GM13977 (cell line): ENCODE results near the gene MLST8.

ENCODE experiments used
- DNase-seq: peaks from one replicate; pipeline ENCODE4 v3.0.0; 2012; ENCODE audit warnings: low spot score
- in situ Hi-C: fragments of 300-500 bp; cut with MboI; formaldehyde crosslinking; loops from one replicate; pipeline ENCODE4 v1.12.0; 2022; ENCODE audit warnings: low sequenced_read_pairs, low pct_unique_long_range_greater_than_20kb, mixed read lengths, inconsistent platforms; ENCODE audit not compliant: unreplicated experiment
- TF ChIP-seq, protein P1 (sequence below): IDR thresholded peaks from 2 replicates; pipeline ENCODE4 v1.5.1; 2012; ENCODE audit warnings: mild to moderate bottlenecking, control low read depth; ENCODE audit not compliant: insufficient read depth; ENCODE audit errors: extremely low read depth, missing control alignments

MLST8 gene

DNA sequence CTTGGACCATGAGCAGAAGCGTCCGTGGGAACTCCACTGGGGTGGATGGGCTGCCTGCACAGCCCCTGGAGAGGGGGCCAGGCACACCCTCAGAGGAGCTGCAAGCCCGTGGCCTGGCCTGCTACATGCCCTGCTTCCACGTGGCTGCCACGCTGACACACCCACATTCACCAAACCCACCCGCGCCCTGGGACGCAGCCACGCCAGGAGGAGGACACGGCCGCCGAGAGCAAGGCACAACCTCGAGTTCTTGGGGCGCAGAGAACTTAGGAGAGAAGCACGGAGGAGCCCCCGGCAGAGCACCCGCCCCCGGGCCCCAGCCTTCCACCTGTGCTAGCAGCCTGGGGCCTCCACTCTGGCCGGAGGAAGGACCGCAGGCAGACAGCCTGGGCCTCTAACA lies 27.7 kb upstream of the MLST8 start:
- in situ Hi-C loops, result no loop called here
- DNase-seq, result no peak
- TF ChIP-seq, protein P1, sequence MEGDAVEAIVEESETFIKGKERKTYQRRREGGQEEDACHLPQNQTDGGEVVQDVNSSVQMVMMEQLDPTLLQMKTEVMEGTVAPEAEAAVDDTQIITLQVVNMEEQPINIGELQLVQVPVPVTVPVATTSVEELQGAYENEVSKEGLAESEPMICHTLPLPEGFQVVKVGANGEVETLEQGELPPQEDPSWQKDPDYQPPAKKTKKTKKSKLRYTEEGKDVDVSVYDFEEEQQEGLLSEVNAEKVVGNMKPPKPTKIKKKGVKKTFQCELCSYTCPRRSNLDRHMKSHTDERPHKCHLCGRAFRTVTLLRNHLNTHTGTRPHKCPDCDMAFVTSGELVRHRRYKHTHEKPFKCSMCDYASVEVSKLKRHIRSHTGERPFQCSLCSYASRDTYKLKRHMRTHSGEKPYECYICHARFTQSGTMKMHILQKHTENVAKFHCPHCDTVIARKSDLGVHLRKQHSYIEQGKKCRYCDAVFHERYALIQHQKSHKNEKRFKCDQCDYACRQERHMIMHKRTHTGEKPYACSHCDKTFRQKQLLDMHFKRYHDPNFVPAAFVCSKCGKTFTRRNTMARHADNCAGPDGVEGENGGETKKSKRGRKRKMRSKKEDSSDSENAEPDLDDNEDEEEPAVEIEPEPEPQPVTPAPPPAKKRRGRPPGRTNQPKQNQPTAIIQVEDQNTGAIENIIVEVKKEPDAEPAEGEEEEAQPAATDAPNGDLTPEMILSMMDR, result no peak

DNA sequence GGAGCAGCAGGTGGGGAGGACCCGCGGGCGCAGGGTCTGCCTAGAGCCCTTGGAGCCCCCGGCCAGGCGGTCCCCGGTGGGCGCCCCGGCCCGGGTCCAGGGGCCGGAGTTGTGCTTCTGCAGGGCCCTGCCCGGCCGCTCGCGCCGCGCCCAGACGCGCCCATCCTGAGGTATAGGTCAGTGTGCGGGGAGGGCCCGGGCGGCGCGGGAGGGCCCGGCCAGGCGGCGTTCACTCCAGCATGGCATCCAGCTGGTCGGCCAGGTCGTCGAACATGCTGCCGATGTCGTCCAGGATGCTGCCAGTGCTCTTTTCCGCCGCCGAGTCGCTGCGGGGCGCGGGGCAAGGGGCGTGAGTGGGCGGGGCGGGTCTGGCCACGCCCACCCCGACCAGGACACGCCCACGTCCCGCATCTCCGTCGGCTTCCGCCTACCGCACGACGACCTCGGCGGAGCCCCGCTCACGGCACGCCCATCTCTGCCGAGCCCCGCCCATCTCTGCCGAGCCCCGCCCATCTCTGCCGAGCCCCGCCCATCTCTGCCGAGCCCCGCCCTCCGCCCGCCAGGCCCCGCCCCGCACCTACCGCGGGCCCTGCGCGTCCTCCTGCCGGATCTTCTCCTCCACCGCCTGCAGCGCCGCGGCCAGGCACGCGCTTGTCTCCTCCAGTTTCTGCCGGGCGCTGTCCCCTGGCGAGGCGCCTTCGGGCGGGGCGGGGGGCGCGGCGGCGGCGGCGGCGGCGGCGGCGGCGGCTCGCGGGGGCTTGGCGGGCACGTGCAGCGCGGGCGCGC lies 26.7 kb upstream of the MLST8 start:
- no peak for DNase-seq
- in situ Hi-C loops, result no loop called here
- TF ChIP-seq, protein P1, result no peak

DNA sequence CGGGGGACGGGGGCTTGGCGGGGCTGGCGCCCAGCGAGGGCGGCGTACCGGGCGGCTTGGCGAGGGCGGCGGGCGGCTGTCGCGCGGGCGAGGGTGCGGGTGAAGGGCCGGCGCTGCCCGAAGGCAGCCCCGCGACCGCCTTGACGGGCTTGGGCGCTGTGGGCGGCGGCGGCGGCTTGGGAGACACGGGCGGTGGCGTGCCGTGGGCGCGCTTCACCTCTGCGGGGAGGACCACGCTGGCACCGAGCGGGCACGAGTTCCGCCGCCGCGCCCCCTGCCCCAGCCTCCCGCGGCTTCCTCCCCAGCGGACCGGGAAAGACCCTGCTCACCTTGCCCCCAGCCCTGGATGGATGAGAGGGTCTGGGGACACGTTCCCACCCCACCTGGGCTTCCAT lies 26.1 kb upstream of the MLST8 start:
- TF ChIP-seq, protein P1, result no peak
- in situ Hi-C loops, result no loop called here
- DNase-seq, result no peak

DNA sequence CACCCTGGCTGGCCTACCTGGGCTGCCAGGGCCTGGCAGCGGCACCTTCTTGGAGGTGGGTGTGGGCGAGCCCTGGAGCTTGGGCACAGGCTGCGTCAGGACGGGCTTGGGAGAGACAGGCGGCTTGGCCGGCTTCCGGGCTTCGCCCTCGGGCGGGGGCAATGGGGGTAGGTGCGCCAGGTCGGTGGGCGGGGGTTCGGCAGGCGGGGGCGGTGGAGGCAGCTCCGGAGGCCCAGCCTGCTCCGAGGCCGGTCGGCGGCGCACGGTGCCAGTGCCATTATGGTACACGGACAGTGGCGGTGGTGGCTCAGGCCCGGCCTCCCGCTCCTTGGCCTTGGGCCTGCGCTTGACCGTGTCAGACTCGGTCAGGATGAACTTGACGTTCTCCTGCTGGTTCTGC lies 25.7 kb upstream of the MLST8 start:
- TF ChIP-seq, protein P1, result no peak
- no peak for DNase-seq
- in situ Hi-C loops, result no loop called here

DNA sequence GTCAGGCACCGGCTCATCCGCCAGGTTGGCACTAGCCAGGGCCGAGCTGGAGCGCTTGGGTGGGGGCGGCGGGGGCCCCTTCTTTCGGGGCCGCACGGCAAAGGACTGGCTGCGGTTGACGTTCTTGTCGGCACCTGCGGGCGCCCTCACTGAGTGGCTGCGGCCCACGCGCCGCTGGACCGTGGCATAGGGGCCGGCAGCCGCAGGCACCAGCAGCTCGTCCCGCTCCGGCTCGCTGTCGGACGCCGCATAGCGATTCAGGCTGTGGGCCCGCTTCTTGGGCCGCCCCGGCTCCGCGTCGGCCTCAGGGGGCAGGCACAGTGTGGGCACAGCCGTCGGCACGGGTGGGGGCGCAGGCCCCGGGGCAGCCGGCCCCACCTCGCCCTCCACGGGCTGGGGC lies 24.8 kb upstream of the MLST8 start:
- DNase-seq, result no peak
- in situ Hi-C loops, result no loop called here
- TF ChIP-seq, protein P1, result no peak

DNA sequence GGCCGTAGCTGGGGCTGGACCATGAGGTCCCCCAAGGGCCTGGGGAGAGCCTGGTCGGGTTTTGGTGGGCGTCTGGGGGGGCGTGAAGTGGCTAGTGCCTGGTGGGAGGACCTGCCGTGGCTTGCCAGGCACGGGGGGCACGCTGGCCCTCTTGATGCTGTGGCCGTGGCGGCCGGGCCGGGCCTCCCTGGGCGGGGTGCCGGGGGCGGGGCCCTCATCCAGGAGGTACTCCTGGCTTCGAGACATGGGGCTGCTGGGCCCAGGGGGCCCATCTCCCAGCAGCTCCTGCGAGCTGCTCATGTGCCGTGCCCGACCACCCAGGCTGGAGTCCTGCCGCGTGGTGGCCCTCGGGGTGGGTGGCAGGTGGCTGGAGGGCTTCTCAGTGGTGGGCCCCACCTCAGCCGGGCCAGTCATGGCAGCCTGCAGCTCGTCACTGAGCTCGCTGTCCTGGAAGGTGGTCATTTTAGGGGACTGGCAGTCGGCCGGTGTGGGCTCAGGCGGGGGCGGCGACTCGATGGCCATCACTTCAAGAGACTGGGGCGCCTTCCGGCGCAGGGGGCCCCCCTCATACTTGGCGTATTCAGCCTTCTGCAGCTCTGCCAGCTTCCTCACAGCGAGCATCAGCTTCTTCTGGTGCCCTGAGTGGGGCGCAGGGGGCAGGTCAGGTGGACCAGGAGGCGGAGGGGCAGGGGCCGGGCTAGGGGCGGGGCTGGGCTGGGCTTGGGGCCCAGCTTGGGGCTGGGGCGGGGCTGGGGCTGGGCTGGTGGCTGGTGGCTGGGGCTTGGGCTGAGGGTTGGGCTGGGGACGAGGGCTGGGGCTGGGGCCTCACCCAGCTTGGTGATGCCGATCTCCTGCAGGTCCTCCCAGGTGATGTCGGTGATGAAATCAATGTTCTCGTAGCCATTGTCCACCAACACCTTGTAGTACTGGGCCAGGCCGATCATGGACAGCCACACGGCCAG lies 24.0 kb upstream of the MLST8 start:
- no peak for DNase-seq

More for the DNA sequence above, 24.0 kb upstream of the MLST8 start:
- TF ChIP-seq, protein P1, result no peak
- in situ Hi-C loops, result no loop called here
